Muscle of leg (tissue), 16 donors: ENCODE results near the gene MLNR. TPM values are rescaled to one million over a fixed set of nuclear protein-coding genes. Genes with fewer than 3 reads are reported as not detected.
A peak's percentile ranks its signal among the peaks of the same experiment; 100 is the strongest.

Experiments used
- DNase-seq: peaks from one replicate; pipeline ENCODE4 v3.0.0; 2013
- H3K27ac ChIP-seq: one replicate; pipeline ENCODE4 v1.5.1; 2013; ENCODE audit warnings: mild to moderate bottlenecking, low read length, control low read depth
- H3K27me3 ChIP-seq: one replicate; pipeline ENCODE4 v1.6.1; 2013; ENCODE audit warnings: low read length; ENCODE audit not compliant: control insufficient read depth, insufficient read depth
- H3K36me3 ChIP-seq: one replicate; pipeline ENCODE4 v1.6.1; 2013; ENCODE audit warnings: low read length; ENCODE audit not compliant: control insufficient read depth, insufficient read depth
- H3K4me1 ChIP-seq: one replicate; pipeline ENCODE4 v1.6.1; 2013; ENCODE audit warnings: low read length; ENCODE audit not compliant: control insufficient read depth, insufficient read depth
- H3K4me3 ChIP-seq: one replicate; pipeline ENCODE4 v1.5.1; 2013; ENCODE audit warnings: low read length, control low read depth
- H3K9me3 ChIP-seq: replicated peaks from 2 replicates; pipeline ENCODE4 v1.6.1; 2013; ENCODE audit warnings: low read depth, low read length; ENCODE audit not compliant: control insufficient read depth
- WGBS: methylation state at CpG from one replicate; pipeline ENCODE4 v1.1.5; 2013; ENCODE audit warnings: missing lambda C conversion rate; ENCODE audit not compliant: insufficient coverage; 5-methylcytosine and 5-hydroxymethylcytosine counted together
- long read RNA-seq, 11 donors: transcript quantifications; one replicate each; lab custom pipeline, GENCODE V29; 2026
- polyA plus RNA-seq, 8 donors: library from polyadenylated mRNA; unstranded; fragments of 120-200 nt; gene quantifications; one replicate each; pipeline versions ENCODE4 v1.2.1 to v1.2.3, GENCODE V29; 2013; ENCODE audit warnings: inconsistent platforms in 1 of 8, low replicate concordance in 1 of 8; ENCODE audit not compliant: insufficient read length in 8 of 8, insufficient read depth in 1 of 8
- total RNA-seq: library from RNA; stranded (reverse); fragments of 120-200 nt; gene quantifications from one replicate; pipeline ENCODE4 v1.2.4, GENCODE V29; 2013

Gene MLNR
- total RNA-seq, result not detected
- under 1 TPM in 1 of 8 donors, not detected in 7; 0.10 TPM for polyA plus RNA-seq
- long read RNA-seq, donor 1, result 0 reads
- long read RNA-seq, donor 2, result 0 reads
- long read RNA-seq, donor 3, result 0 reads
- long read RNA-seq, donor 4, result 0 reads
- long read RNA-seq, donor 5, result 0 reads
- long read RNA-seq, donor 6, result 0 reads
- long read RNA-seq, donor 7, result 0 reads
- long read RNA-seq, donor 8, result 0 reads
- long read RNA-seq, donor 9, result 0 reads
- long read RNA-seq, donor 10, result 0 reads
- long read RNA-seq, donor 11, result 0 reads

GRCh38 chr13:49220036-49220855, at the start of gene MLNR:
MLNR (plus strand) TSS chr13:49220338; CDS start chr13:49220338, 0 bp downstream.
- Histone ChIP-seq H3K4me3 (peak within 1 kb of the TSS; percentile 27), H3K4me1 (peaks cover 15% of the 10 kb centered on the region), H3K27me3 (peaks cover 76% of the 10 kb centered on the region), H3K36me3 (no peaks in the 10 kb centered on the region), H3K27ac (no peak within 1 kb of the TSS), H3K9me3 (no peaks in the 10 kb centered on the region)
- 2% methylated on average over 110 of the region's 111 CpGs for WGBS
- DNase-seq, result peak; percentile 56

- no peak overlapping the region for H3K4me3 ChIP-seq
- H3K9me3 ChIP-seq, result no peaks in the 10 kb centered on the region
- no peaks in the 10 kb centered on the region for H3K27me3 ChIP-seq
- H3K27ac ChIP-seq, result no peak overlapping the region
- no peaks in the 10 kb centered on the region for H3K4me1 ChIP-seq
- no peak for DNase-seq
- H3K36me3 ChIP-seq, result peaks cover 12% of the 10 kb centered on the region
These were observed 48.8 kb upstream of the MLNR start for GRCh38 chr13:49171359-49171758.

- Histone ChIP-seq H3K27me3 (no peaks in the 10 kb centered on the region), H3K27ac (no peak overlapping the region), H3K4me3 (no peak overlapping the region), H3K4me1 (no peaks in the 10 kb centered on the region), H3K36me3 (peaks cover 26% of the 10 kb centered on the region), H3K9me3 (no peaks in the 10 kb centered on the region)
- DNase-seq, result no peak
- WGBS, result 54% methylated on average over 1 of the region's 1 CpG
These were observed 36.3 kb upstream of the MLNR start for GRCh38 chr13:49183672-49184325.

- H3K36me3 ChIP-seq, result peaks cover 27% of the 10 kb centered on the region
- WGBS, result 73% methylated on average over 3 of the region's 4 CpGs
- no peak overlapping the region for H3K27ac ChIP-seq
- H3K9me3 ChIP-seq, result no peaks in the 10 kb centered on the region
- no peaks in the 10 kb centered on the region for H3K27me3 ChIP-seq
- no peaks in the 10 kb centered on the region for H3K4me1 ChIP-seq
- no peak overlapping the region for H3K4me3 ChIP-seq
- no peak for DNase-seq
These were observed 35.5 kb upstream of the MLNR start for GRCh38 chr13:49184621-49185020.

GRCh38 chr13:49185264-49185663, 34.9 kb upstream of the MLNR start:
- no peak overlapping the region for H3K27ac ChIP-seq
- no peaks in the 10 kb centered on the region for H3K4me1 ChIP-seq
- no peaks in the 10 kb centered on the region for H3K9me3 ChIP-seq
- peak; percentile 10 for DNase-seq
- H3K4me3 ChIP-seq, result no peak overlapping the region
- H3K36me3 ChIP-seq, result peaks cover 28% of the 10 kb centered on the region
- H3K27me3 ChIP-seq, result no peaks in the 10 kb centered on the region
- no CpG with 5 or more reads among the region's 1 CpG for WGBS

GRCh38 chr13:49190901-49191300, 29.2 kb upstream of the MLNR start:
- H3K4me1 ChIP-seq, result no peaks in the 10 kb centered on the region
- H3K9me3 ChIP-seq, result no peaks in the 10 kb centered on the region
- WGBS, result no CpG with 5 or more reads among the region's 2 CpGs
- no peak overlapping the region for H3K4me3 ChIP-seq
- H3K36me3 ChIP-seq, result peaks cover 28% of the 10 kb centered on the region
- no peak overlapping the region for H3K27ac ChIP-seq
- H3K27me3 ChIP-seq, result no peaks in the 10 kb centered on the region
- DNase-seq, result no peak

- Histone ChIP-seq H3K9me3 (no peaks in the 10 kb centered on the region), H3K27ac (no peak overlapping the region), H3K4me3 (no peak overlapping the region), H3K36me3 (peaks cover 28% of the 10 kb centered on the region), H3K27me3 (no peaks in the 10 kb centered on the region), H3K4me1 (no peaks in the 10 kb centered on the region)
- WGBS, result no CpG with 5 or more reads among the region's 3 CpGs
- DNase-seq, result no peak
These were observed 13.5 kb upstream of the MLNR start for GRCh38 chr13:49206641-49207040.

GRCh38 chr13:49208619-49209018, 11.5 kb upstream of the MLNR start:
- Histone ChIP-seq H3K27ac (no peak overlapping the region), H3K27me3 (no peaks in the 10 kb centered on the region), H3K36me3 (peaks cover 20% of the 10 kb centered on the region), H3K4me1 (no peaks in the 10 kb centered on the region), H3K4me3 (no peak overlapping the region), H3K9me3 (no peaks in the 10 kb centered on the region)
- DNase-seq, result no peak
- WGBS, result 93% methylated on average over 2 of the region's 4 CpGs

- no peak overlapping the region for H3K4me3 ChIP-seq
- no peak for DNase-seq
- H3K4me1 ChIP-seq, result no peaks in the 10 kb centered on the region
- no CpG with 5 or more reads among the region's 1 CpG for WGBS
- H3K36me3 ChIP-seq, result peaks cover 12% of the 10 kb centered on the region
- H3K27me3 ChIP-seq, result peaks cover 2% of the 10 kb centered on the region
- H3K27ac ChIP-seq, result no peak overlapping the region
- H3K9me3 ChIP-seq, result no peaks in the 10 kb centered on the region
These were observed 10.0 kb upstream of the MLNR start for GRCh38 chr13:49210114-49210513.

- peaks cover 12% of the 10 kb centered on the region for H3K36me3 ChIP-seq
- DNase-seq, result no peak
- H3K4me1 ChIP-seq, result no peaks in the 10 kb centered on the region
- peaks cover 2% of the 10 kb centered on the region for H3K27me3 ChIP-seq
- no peak overlapping the region for H3K4me3 ChIP-seq
- no peak overlapping the region for H3K27ac ChIP-seq
- 91% methylated on average over 4 of the region's 5 CpGs for whole genome bisulfite sequencing
- H3K9me3 ChIP-seq, result no peaks in the 10 kb centered on the region
These were observed 9.5 kb upstream of the MLNR start for GRCh38 chr13:49210669-49211068.
